HepG2 (cell line): ENCODE measurements around the gene BCORL1. TPM values are rescaled to one million over a fixed set of nuclear protein-coding genes. Genes with fewer than 3 reads are reported as not detected.

Experiments
- ATAC-seq: fragments of 200-7000 bp; cut with Tn5 transposase; 3 replicates; pipeline ENCODE4 v1.9.1; 2020; ENCODE audit warnings: mild to moderate bottlenecking, moderate library complexity
- BruUV-seq: library from RNA; stranded (reverse); fragments of 400-500 nt; replicated peaks from 2 replicates; lab custom pipeline; 2021; lab: Mats Ljungman, UMichigan
- CTCF ChIA-PET: fragments of 300-600 bp; formaldehyde crosslinking; extraction: SDS; loops from one replicate; lab custom pipeline; 2021; ENCODE audit warnings: low total read pairs, inconsistent platforms, low intra/inter-chr PET ratio; lab: Yijun Ruan, JAX
- POLR2A ChIA-PET: fragments of 350-600 bp; sonication (Branson Sonifier 250); formaldehyde crosslinking; loops from one replicate; lab custom pipeline; 2020; ENCODE audit warnings: antibody characterized with exemption, inconsistent platforms; lab: Yijun Ruan, JAX
- DNase-seq: peaks from one replicate; pipeline ENCODE4 v3.0.0-alpha.2; 2015; ENCODE audit warnings: low spot score
- FAIRE-seq: peaks from 3 replicates; lab custom pipeline; 2011; peaks lifted over from hg19 to GRCh38; lab: Jason Lieb, UNC
- H2AFZ ChIP-seq: one replicate; pipeline ENCODE4 v1.6.1; 2011; ENCODE audit warnings: low read length, inconsistent platforms
- H3K27ac ChIP-seq: fragments of 300-600 bp; 3 replicates; pipeline ENCODE4 v1.8.0; 2011; ENCODE audit warnings: mixed run types, mild to moderate bottlenecking, mixed read lengths, low read length, inconsistent platforms; ENCODE audit not compliant: insufficient read depth; ENCODE audit errors: extremely low read length
- H3K27me3 ChIP-seq, 2 experiments: fragments of 200-600 bp in 1 of 2; 2 replicates in 1 of 2; 3 replicates in 1 of 2; pipeline versions ENCODE4 v1.6.0 to v1.8.0; 2011; ENCODE audit warnings: low read length in 2 of 2, mild to moderate bottlenecking in 2 of 2, moderate library complexity in 2 of 2, inconsistent platforms in 1 of 2; ENCODE audit not compliant: insufficient read depth in 2 of 2, control insufficient read depth in 1 of 2
- H3K36me3 ChIP-seq, 2 experiments: fragments of 200-600 bp in 1 of 2; replicated peaks in 1 of 2; 2 replicates in 1 of 2; 3 replicates in 1 of 2; pipeline versions ENCODE4 v1.5.1 to v1.8.0; 2011; ENCODE audit warnings: low read length in 2 of 2, inconsistent platforms in 1 of 2; ENCODE audit not compliant: insufficient read depth in 2 of 2, control insufficient read depth in 1 of 2
- H3K4me1 ChIP-seq: 2 replicates; pipeline ENCODE4 v1.5.1; 2012; ENCODE audit warnings: low read length, inconsistent platforms; ENCODE audit not compliant: insufficient read depth
- H3K4me2 ChIP-seq: 2 replicates; pipeline ENCODE4 v1.6.0; 2011; ENCODE audit warnings: low read depth, low read length, inconsistent platforms
- H3K4me3 ChIP-seq, 3 experiments: fragments of 200-600 bp in 1 of 3; sonication (generic), shearing (Covaris generic) in 1 of 3; replicated peaks in 1 of 3; 2 replicates each; pipeline ENCODE4 v1.5.1; 2011 to 2016; ENCODE audit warnings: low read length in 3 of 3, inconsistent platforms in 2 of 3, low read depth in 2 of 3, mild to moderate bottlenecking in 2 of 3, control low read depth in 1 of 3, mixed read lengths in 1 of 3; ENCODE audit not compliant: insufficient read depth in 1 of 3
- H3K79me2 ChIP-seq: one replicate; pipeline ENCODE4 v1.6.1; 2011; ENCODE audit warnings: low read length, inconsistent platforms; ENCODE audit not compliant: insufficient read depth
- H3K9ac ChIP-seq: 2 replicates; pipeline ENCODE4 v1.6.0; 2011; ENCODE audit warnings: mild to moderate bottlenecking, low read depth, low read length, inconsistent platforms; ENCODE audit not compliant: insufficient read depth
- H3K9me3 ChIP-seq: 2 replicates; pipeline ENCODE4 v1.5.1; 2012; ENCODE audit warnings: mild to moderate bottlenecking, low read length
- H4K20me1 ChIP-seq: 2 replicates; pipeline ENCODE4 v1.6.0; 2011; ENCODE audit warnings: inconsistent platforms, mild to moderate bottlenecking, low read length, moderate library complexity; ENCODE audit not compliant: insufficient read depth
- FOXO1 ChIP-seq: sonication (generic); formaldehyde crosslinking; IDR thresholded peaks from 2 replicates; pipeline ENCODE4 v1.4.0; 2020; ENCODE audit warnings: missing genetic modification reagents
- HMG20A ChIP-seq: IDR thresholded peaks from 2 replicates; pipeline ENCODE4 v1.6.1; 2016; ENCODE audit warnings: borderline replicate concordance
- KAT7 ChIP-seq: IDR thresholded peaks from 2 replicates; pipeline ENCODE4 v1.6.1; 2018; ENCODE audit warnings: borderline replicate concordance, missing compliant biosample characterization
- KLF16 ChIP-seq, 2 experiments: sonication (generic) in 1 of 2; formaldehyde crosslinking in 1 of 2; IDR thresholded peaks; 2 replicates each; pipeline versions ENCODE4 v1.6.1 to v1.8.0; 2016 to 2023; ENCODE audit warnings: missing genetic modification reagents in 2 of 2, missing compliant biosample characterization in 1 of 2
- MTF2 ChIP-seq: sonication (generic); formaldehyde crosslinking; IDR thresholded peaks from 2 replicates; pipeline ENCODE4 v1.5.0; 2020; ENCODE audit warnings: missing genetic modification reagents, borderline replicate concordance
- NAIF1 ChIP-seq: sonication (generic); formaldehyde crosslinking; IDR thresholded peaks from 2 replicates; pipeline ENCODE4 v1.5.0; 2020; ENCODE audit warnings: mild to moderate bottlenecking, missing genetic modification reagents, borderline replicate concordance
- PBX3 ChIP-seq: sonication (generic); formaldehyde crosslinking; IDR thresholded peaks from 2 replicates; pipeline ENCODE4 v1.8.1; 2023; ENCODE audit warnings: missing genetic modification reagents, inconsistent platforms, borderline replicate concordance
- ZNF609 ChIP-seq: sonication (generic); formaldehyde crosslinking; IDR thresholded peaks from 2 replicates; pipeline ENCODE4 v1.4.0; 2020; ENCODE audit warnings: mild to moderate bottlenecking, missing genetic modification reagents, borderline replicate concordance
- ZNF747 ChIP-seq: sonication (generic); formaldehyde crosslinking; IDR thresholded peaks from 2 replicates; pipeline ENCODE4 v1.8.1; 2023; ENCODE audit warnings: missing genetic modification reagents, mild to moderate bottlenecking, borderline replicate concordance
- ZSCAN22 ChIP-seq: sonication (generic); formaldehyde crosslinking; IDR thresholded peaks from 2 replicates; pipeline ENCODE4 v1.4.0; 2020; ENCODE audit warnings: mild to moderate bottlenecking, missing genetic modification reagents
- WGBS: methylation state at CpG from one replicate; pipeline ENCODE4 v1.1.6; 2017; ENCODE audit warnings: low lambda C conversion rate; 5-methylcytosine and 5-hydroxymethylcytosine counted together
- in situ Hi-C: cut with HindIII; loops from 2 replicates; pipeline ENCODE4 v1.10.0; 2017; ENCODE audit warnings: low pct_unique_long_range_greater_than_20kb; ENCODE audit not compliant: extremely low pct_ligation_motif_present
- intact Hi-C: fragments of 100-400 bp; cut with micrococcal nuclease; formaldehyde crosslinking; loops from one replicate; pipeline ENCODE4 v1.10.0; 2022; ENCODE audit not compliant: unreplicated experiment
- polyA plus RNA-seq, 8 experiments: library from polyadenylated mRNA; depleted of rRNA in 3 of 8; stranded (reverse) in 7 of 8; unstranded in 1 of 8; fragments of >200 nt; fragmentation: Illumina TruSeq in 4 of 8; extraction: Trizol in 4 of 8; gene quantifications; 2 replicates each; pipeline versions ENCODE4 v1.2.1 to v1.2.3, GENCODE V29; 2011 to 2016; ENCODE audit warnings: low read depth in 4 of 8, missing spikeins in 1 of 8, mixed read lengths in 1 of 8; ENCODE audit not compliant: insufficient read depth in 1 of 8
- total RNA-seq, 5 experiments: library from RNA; depleted of rRNA; stranded (reverse); fragments of >200 nt; fragmentation: Illumina TruSeq; extraction: Trizol; gene quantifications; 2 replicates each; pipeline ENCODE4 v1.2.3, GENCODE V29; 2016; ENCODE audit warnings: low read depth in 1 of 5

The BCORL1 gene
- total and polyA plus RNA-seq, 2 of the 13 experiments (the other 11 are each of a cell fraction or from before 2014, with no cell fraction given): 0.67 to 1.4 TPM

DNA sequence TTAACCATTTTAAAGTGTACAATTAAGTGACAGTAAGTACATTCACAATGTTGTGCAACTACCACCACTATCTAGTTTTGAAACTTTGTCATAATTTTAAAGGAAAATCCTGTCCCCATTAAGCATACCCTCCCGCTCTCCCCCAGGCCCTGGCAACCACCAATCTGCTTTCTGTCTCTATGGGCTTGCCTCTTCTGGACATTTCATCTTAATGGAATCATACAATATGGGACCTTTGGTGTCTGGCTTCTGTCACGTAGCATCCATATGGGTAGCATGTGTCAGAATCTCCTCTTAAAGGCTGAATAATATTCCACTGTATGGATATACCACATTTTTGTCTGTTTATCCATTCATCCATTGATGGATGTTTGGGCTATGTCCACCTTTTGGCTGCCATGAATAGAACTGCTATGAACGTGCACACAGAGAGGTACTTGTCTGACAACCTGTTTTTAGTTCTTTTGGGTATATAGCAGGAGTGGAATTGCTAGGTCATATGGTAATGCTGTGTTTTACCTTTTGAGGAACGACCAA is 66.3 kb downstream of the BCORL1 start:
- ATAC-seq (no peak), DNase-seq (no peak), FAIRE-seq (no peak)
- no peaks in the 10 kb centered on the region for H3K9me3 ChIP-seq
- no peak overlapping the region for H3K9ac ChIP-seq
- H3K27me3 ChIP-seq: no peaks in the 10 kb centered on the region
- peaks cover 0 to 17% of the 10 kb centered on the region in 2 experiments; a peak in 2 of 5 replicates for H3K36me3 ChIP-seq
- H3K4me2 ChIP-seq: no peak overlapping the region
- H4K20me1 ChIP-seq: no peaks in the 10 kb centered on the region
- no peak overlapping the region for H2AFZ ChIP-seq
- BruUV-seq: no TSS peak
- in situ Hi-C loops (no loop called here), intact Hi-C loops (no loop called here)
- POLR2A ChIA-PET: no interaction called here
- no peak overlapping the region for H3K4me3 ChIP-seq
- TF ChIP-seq NAIF1 (CRISPR knock-in tag): no peak
- TF ChIP-seq FOXO1 (CRISPR knock-in tag): no peak
- no peak for TF ChIP-seq PBX3 (CRISPR knock-in tag)
- no peak for TF ChIP-seq ZNF609 (CRISPR knock-in tag)
- no peak for TF ChIP-seq ZSCAN22
- TF ChIP-seq ZNF747 (CRISPR knock-in tag): no peak
- no peak for TF ChIP-seq KAT7 (CRISPR knock-in tag)
- no peak for TF ChIP-seq HMG20A (CRISPR knock-in tag)
- no peak for TF ChIP-seq KLF16 (CRISPR knock-in tag; IDR thresholded peaks at IDR 0.05)
- no peak for TF ChIP-seq MTF2 (CRISPR knock-in tag)
- no peaks in the 10 kb centered on the region for H3K79me2 ChIP-seq
- H3K4me1 ChIP-seq: no peaks in the 10 kb centered on the region
- 100% methylated on average over 4 of the region's 4 CpGs for WGBS
- H3K27ac ChIP-seq: no peak overlapping the region
- CTCF ChIA-PET: no interaction called here
